HG02759 (cell line): ENCODE results near the gene SNCG.
A peak's percentile ranks its signal among the peaks of the same experiment; 100 is the strongest.

ENCODE experiments used
- ATAC-seq: cut with Tn5 transposase; IDR thresholded peaks from one replicate; pipeline ENCODE4 v1.9.1; 2021; ENCODE audit warnings: mild to moderate bottlenecking, moderate library complexity; ENCODE audit not compliant: unreplicated experiment

SNCG gene

GRCh38 chr10:86960003-86960862, 1.8 kb downstream of the SNCG start:
- peak; percentile 76 for ATAC-seq

- no peak for ATAC-seq
Observed at GRCh38 chr10:86960863-86961434, 2.5 kb downstream of the SNCG start.

GRCh38 chr10:86961481-86962091, 3.2 kb downstream of the SNCG start:
- ATAC-seq, result no peak

- no peak for ATAC-seq
Observed at GRCh38 chr10:86962136-86962980, 4.0 kb downstream of the SNCG start.

GRCh38 chr10:86962981-86963310, 4.5 kb downstream of the SNCG start:
- no peak for ATAC-seq

- ATAC-seq, result no peak
Observed at GRCh38 chr10:86963341-86963919, 5.0 kb downstream of the SNCG start.

GRCh38 chr10:86964061-86964846, 5.9 kb downstream of the SNCG start:
- no peak for ATAC-seq

- no peak for ATAC-seq
Observed at GRCh38 chr10:86964847-86965190, 6.4 kb downstream of the SNCG start.

GRCh38 chr10:86965986-86966654, 7.7 kb downstream of the SNCG start:
- peak; percentile 11 for ATAC-seq

- no peak for ATAC-seq
Observed at GRCh38 chr10:86967481-86967941, 9.1 kb downstream of the SNCG start.

- ATAC-seq, result no peak
Observed at GRCh38 chr10:86968271-86968993, 10.0 kb downstream of the SNCG start, which contains the start of gene ADIRF. Gene ADIRF (plus strand): TSS chr10:86968482. CDS start chr10:86968545, 63 bp downstream.

GRCh38 chr10:86968994-86969355, 10.6 kb downstream of the SNCG start:
- no peak for ATAC-seq

- no peak for ATAC-seq
Observed at GRCh38 chr10:86969421-86970041, 11.1 kb downstream of the SNCG start.

GRCh38 chr10:86970162-86970981, 12.0 kb downstream of the SNCG start:
- no peak for ATAC-seq

- ATAC-seq, result no peak
Observed at GRCh38 chr10:86970982-86971231, 12.5 kb downstream of the SNCG start.

GRCh38 chr10:86971232-86971991, 13.0 kb downstream of the SNCG start:
- ATAC-seq, result peak; percentile 83
